Dermis microvascular lymphatic vessel endothelial cell (primary cell): ENCODE data around the gene CYP2C19. TPM values are rescaled to one million over a fixed set of nuclear protein-coding genes. Genes with fewer than 3 reads are reported as not detected.
A peak's percentile ranks its signal among the peaks of the same experiment; 100 is the strongest.
"Not testable (repeated sequence)": the region's sequence is repeated elsewhere in the genome, so short reads cannot be mapped to it uniquely, and the experiment has no call there.

ENCODE experiments used
- DNase-seq, 2 donors: peaks; one replicate each; pipeline versions ENCODE4 v3.0.0 to v3.0.0-alpha.2; 2010; ENCODE audit warnings: low read depth in 2 of 2
- total RNA-seq: library from RNA; depleted of rRNA; stranded (reverse); fragments of >200 nt; gene quantifications from 2 replicates; pipeline ENCODE4 v1.2.1, GENCODE V29; 2014

The CYP2C19 gene
- total RNA-seq = not detected in 2 replicates

GRCh38 chr10:94762393-94762792 is at the start of gene CYP2C19:
Gene CYP2C19 (plus strand): TSS chr10:94762681. CDS start chr10:94762706, 25 bp downstream.
- DNase-seq = no peak

GRCh38 chr10:94725871-94726270 is 36.6 kb upstream of the CYP2C19 start:
- DNase-seq = no peak

GRCh38 chr10:94735197-94735596 is 27.3 kb upstream of the CYP2C19 start:
- DNase-seq = no peak

GRCh38 chr10:94738588-94738987 is 23.9 kb upstream of the CYP2C19 start:
- no peak for DNase-seq

- no peak for DNase-seq
These were observed 15.3 kb upstream of the CYP2C19 start for GRCh38 chr10:94747137-94747536.

GRCh38 chr10:94747838-94748237 is 14.6 kb upstream of the CYP2C19 start:
- DNase-seq = no peak

GRCh38 chr10:94757916-94758315 is 4.6 kb upstream of the CYP2C19 start:
- no peak for DNase-seq

GRCh38 chr10:94760586-94761178 is 1.8 kb upstream of the CYP2C19 start:
- no peak for DNase-seq

GRCh38 chr10:94775425-94775824 is 12.9 kb downstream of the CYP2C19 start:
- DNase-seq = not testable (repeated sequence)

- DNase-seq = no peak
These were observed 15.5 kb downstream of the CYP2C19 start for GRCh38 chr10:94777886-94778458.

GRCh38 chr10:94780844-94781243 is 18.4 kb downstream of the CYP2C19 start:
- no peak for DNase-seq

- DNase-seq = no peak
These were observed 21.8 kb downstream of the CYP2C19 start for GRCh38 chr10:94784256-94784655.

- DNase-seq = no peak
These were observed 22.7 kb downstream of the CYP2C19 start for GRCh38 chr10:94785211-94785610.

GRCh38 chr10:94800551-94800950 is 38.1 kb downstream of the CYP2C19 start:
- not testable (repeated sequence) for DNase-seq

GRCh38 chr10:94803307-94803706 is 40.8 kb downstream of the CYP2C19 start:
- DNase-seq = no peak

- not testable (repeated sequence) for DNase-seq
These were observed 67.5 kb downstream of the CYP2C19 start for GRCh38 chr10:94830025-94830424.

- peak in 1 of 2 donors; percentile 48 for DNase-seq
These were observed 83.7 kb downstream of the CYP2C19 start for GRCh38 chr10:94846204-94846603.

GRCh38 chr10:94850766-94851165 is 88.3 kb downstream of the CYP2C19 start:
- no peak for DNase-seq

GRCh38 chr10:94851263-94851662 is 88.8 kb downstream of the CYP2C19 start:
- no peak for DNase-seq

- no peak for DNase-seq
These were observed 90.0 kb downstream of the CYP2C19 start for GRCh38 chr10:94852438-94852837.

GRCh38 chr10:94853065-94853464 is 90.6 kb downstream of the CYP2C19 start:
- no peak for DNase-seq

GRCh38 chr10:94858005-94858404 is 95.5 kb downstream of the CYP2C19 start:
- DNase-seq = no peak

GRCh38 chr10:94859086-94859485 is 96.6 kb downstream of the CYP2C19 start:
- no peak for DNase-seq

GRCh38 chr10:94878649-94879048 is 116.2 kb downstream of the CYP2C19 start:
- DNase-seq = no peak
